Measurements from ENCODE around the gene WNT11.
"Not testable (repeated sequence)": the region's sequence is repeated elsewhere in the genome, so short reads cannot be mapped to it uniquely, and the experiment has no call there.

The WNT11 gene

GRCh38 chr11:76201056-76201455 lies 5.2 kb downstream of the WNT11 start:
- DNase-seq, result no peak

- DNase-seq, result no peak
These were observed 6.0 kb downstream of the WNT11 start for GRCh38 chr11:76200006-76200940.

GRCh38 chr11:76198691-76199090 lies 7.6 kb downstream of the WNT11 start:
- not testable (repeated sequence) for DNase-seq

GRCh38 chr11:76197941-76198640 lies 8.2 kb downstream of the WNT11 start:
- no peak for DNase-seq

GRCh38 chr11:76197332-76197731 lies 9.0 kb downstream of the WNT11 start:
- no peak for DNase-seq

- DNase-seq, result no peak
These were observed 9.5 kb downstream of the WNT11 start for GRCh38 chr11:76196849-76197248.

GRCh38 chr11:76194872-76195668 lies 11.2 kb downstream of the WNT11 start:
- no peak for DNase-seq

GRCh38 chr11:76193219-76193618 lies 13.1 kb downstream of the WNT11 start:
- no peak for DNase-seq

GRCh38 chr11:76190376-76190775 lies 15.9 kb downstream of the WNT11 start:
- DNase-seq, result no peak

- DNase-seq, result no peak
These were observed 16.6 kb downstream of the WNT11 start for GRCh38 chr11:76189682-76190081.

GRCh38 chr11:76188873-76189272 lies 17.4 kb downstream of the WNT11 start:
- no peak for DNase-seq

- DNase-seq, result no peak
These were observed 19.5 kb downstream of the WNT11 start for GRCh38 chr11:76186776-76187279.

GRCh38 chr11:76185931-76186401 lies 20.3 kb downstream of the WNT11 start:
- DNase-seq, result no peak

- DNase-seq, result no peak
These were observed 20.8 kb downstream of the WNT11 start for GRCh38 chr11:76185511-76185910.

- DNase-seq, result no peak
These were observed 21.7 kb downstream of the WNT11 start for GRCh38 chr11:76184551-76184993.

GRCh38 chr11:76181371-76181770 lies 24.9 kb downstream of the WNT11 start:
- no peak for DNase-seq

- no peak for DNase-seq
These were observed 27.2 kb downstream of the WNT11 start for GRCh38 chr11:76179147-76179546.

- DNase-seq, result no peak
These were observed 29.0 kb downstream of the WNT11 start for GRCh38 chr11:76177250-76177686.

- no peak for DNase-seq
These were observed 29.8 kb downstream of the WNT11 start for GRCh38 chr11:76176463-76176862.

- no peak for DNase-seq
These were observed 30.5 kb downstream of the WNT11 start for GRCh38 chr11:76175783-76176182.

GRCh38 chr11:76174330-76174729 lies 32.0 kb downstream of the WNT11 start:
- DNase-seq, result no peak

- DNase-seq, result no peak
These were observed 32.6 kb downstream of the WNT11 start for GRCh38 chr11:76173663-76174062.

- no peak for DNase-seq
These were observed 33.7 kb downstream of the WNT11 start for GRCh38 chr11:76172583-76172982.

Measured in stimulated activated CD4-positive, alpha-beta T cell treated with anti-CD3 and anti-CD28 coated beads, Interleukin-4, amount 100 ng/mL, for 24 hours (primary cell).